ENCODE results near the gene ZSWIM4. TPM values are rescaled to one million over a fixed set of nuclear protein-coding genes. Genes with fewer than 3 reads are reported as not detected.

The ZSWIM4 gene
- total and polyA plus RNA-seq, 2 of the 13 experiments (the other 11 are each of a cell fraction or from before 2014, with no cell fraction given) = 0.33 to 0.86 TPM

DNA sequence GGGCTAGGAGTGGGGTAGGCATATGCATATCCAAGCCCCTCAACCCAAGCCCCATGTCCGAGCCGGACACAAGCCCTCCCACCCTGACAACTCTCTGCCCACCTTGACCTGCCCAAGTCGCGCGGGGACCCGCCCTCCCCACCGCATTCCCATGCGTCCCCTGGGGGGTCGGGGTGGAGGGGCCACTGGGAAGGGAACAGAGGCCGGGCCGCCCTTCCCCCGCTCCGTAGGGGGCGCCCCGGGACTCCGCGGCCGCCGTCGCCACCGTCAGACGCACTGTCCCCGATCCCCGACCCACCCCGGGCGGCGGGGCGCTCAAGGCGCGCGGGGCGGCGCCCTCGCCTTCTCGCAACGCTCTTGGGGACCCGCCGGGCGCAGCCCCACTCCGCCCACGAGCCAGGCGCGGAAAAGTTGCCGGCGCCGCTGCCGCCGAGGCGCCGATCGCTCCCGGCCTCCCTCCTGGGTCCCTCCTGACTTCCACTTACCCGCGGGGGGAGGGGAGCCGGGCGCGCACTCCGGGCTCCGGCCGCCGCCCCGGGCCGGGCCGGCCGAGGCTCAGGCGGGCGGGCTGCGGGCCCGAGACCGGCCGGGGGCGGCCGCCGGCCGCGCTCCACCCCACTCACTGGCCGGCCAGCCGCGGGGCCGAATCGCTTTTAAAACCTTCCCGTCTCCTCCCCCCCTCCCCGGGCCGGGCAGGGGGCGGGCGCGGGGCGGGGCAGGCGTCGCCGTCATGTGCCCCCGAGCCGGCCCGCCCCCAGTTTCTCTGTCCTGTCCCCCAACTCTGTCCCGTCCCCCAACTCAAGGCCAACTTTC lies 47.3 kb downstream of the ZSWIM4 start (continued):
- TF ChIP-seq, protein P1, sequence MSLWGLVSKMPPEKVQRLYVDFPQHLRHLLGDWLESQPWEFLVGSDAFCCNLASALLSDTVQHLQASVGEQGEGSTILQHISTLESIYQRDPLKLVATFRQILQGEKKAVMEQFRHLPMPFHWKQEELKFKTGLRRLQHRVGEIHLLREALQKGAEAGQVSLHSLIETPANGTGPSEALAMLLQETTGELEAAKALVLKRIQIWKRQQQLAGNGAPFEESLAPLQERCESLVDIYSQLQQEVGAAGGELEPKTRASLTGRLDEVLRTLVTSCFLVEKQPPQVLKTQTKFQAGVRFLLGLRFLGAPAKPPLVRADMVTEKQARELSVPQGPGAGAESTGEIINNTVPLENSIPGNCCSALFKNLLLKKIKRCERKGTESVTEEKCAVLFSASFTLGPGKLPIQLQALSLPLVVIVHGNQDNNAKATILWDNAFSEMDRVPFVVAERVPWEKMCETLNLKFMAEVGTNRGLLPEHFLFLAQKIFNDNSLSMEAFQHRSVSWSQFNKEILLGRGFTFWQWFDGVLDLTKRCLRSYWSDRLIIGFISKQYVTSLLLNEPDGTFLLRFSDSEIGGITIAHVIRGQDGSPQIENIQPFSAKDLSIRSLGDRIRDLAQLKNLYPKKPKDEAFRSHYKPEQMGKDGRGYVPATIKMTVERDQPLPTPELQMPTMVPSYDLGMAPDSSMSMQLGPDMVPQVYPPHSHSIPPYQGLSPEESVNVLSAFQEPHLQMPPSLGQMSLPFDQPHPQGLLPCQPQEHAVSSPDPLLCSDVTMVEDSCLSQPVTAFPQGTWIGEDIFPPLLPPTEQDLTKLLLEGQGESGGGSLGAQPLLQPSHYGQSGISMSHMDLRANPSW (CRISPR knock-in tag; IDR thresholded peaks at IDR 0.05; ENCODE audit: borderline replicate concordance) = no peak
- TF ChIP-seq ZNF670 (CRISPR knock-in tag; IDR thresholded peaks at IDR 0.05; ENCODE audit: borderline replicate concordance) = no peak
- TF ChIP-seq ZMYM2 (CRISPR knock-in tag; IDR thresholded peaks at IDR 0.05) = no peak
- peak; percentile 52; the same call in 1 of the 2 replicates for TF ChIP-seq SAP130 (CRISPR knock-in tag; IDR thresholded peaks at IDR 0.05; ENCODE audit: low read depth)
- no peak for TF ChIP-seq ZNF18 (CRISPR knock-in tag; IDR thresholded peaks at IDR 0.05; ENCODE audit: insufficient replicate concordance)
- no peak for TF ChIP-seq NFYC (CRISPR knock-in tag; IDR thresholded peaks at IDR 0.05)
- TF ChIP-seq TFDP2 (CRISPR knock-in tag; IDR thresholded peaks at IDR 0.05) = no peak
- TF ChIP-seq ARNTL (CRISPR knock-in tag; IDR thresholded peaks at IDR 0.05) = no peak
- no peak for TF ChIP-seq FOSL2 (CRISPR knock-in tag; IDR thresholded peaks at IDR 0.05)
- TF ChIP-seq ZNF619 (CRISPR knock-in tag; IDR thresholded peaks at IDR 0.05) = no peak
- no peak for TF ChIP-seq ZNF326 (CRISPR knock-in tag; IDR thresholded peaks at IDR 0.05; ENCODE audit: borderline replicate concordance)
- TF ChIP-seq RFXAP (CRISPR knock-in tag; IDR thresholded peaks at IDR 0.05; ENCODE audit: borderline replicate concordance) = no peak
- peak; percentile 32; the same call in 1 of the 2 replicates for TF ChIP-seq ERF (CRISPR knock-in tag; IDR thresholded peaks at IDR 0.05)
- TF ChIP-seq, protein P2, sequence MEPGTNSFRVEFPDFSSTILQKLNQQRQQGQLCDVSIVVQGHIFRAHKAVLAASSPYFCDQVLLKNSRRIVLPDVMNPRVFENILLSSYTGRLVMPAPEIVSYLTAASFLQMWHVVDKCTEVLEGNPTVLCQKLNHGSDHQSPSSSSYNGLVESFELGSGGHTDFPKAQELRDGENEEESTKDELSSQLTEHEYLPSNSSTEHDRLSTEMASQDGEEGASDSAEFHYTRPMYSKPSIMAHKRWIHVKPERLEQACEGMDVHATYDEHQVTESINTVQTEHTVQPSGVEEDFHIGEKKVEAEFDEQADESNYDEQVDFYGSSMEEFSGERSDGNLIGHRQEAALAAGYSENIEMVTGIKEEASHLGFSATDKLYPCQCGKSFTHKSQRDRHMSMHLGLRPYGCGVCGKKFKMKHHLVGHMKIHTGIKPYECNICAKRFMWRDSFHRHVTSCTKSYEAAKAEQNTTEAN (CRISPR knock-in tag; conservative IDR thresholded peaks at IDR 0.05) = 0 out of 2 replicates have a peak, but pooled peaks have one; percentile 21
- TF ChIP-seq NFKB2 (CRISPR knock-in tag; IDR thresholded peaks at IDR 0.05; ENCODE audit: borderline replicate concordance) = no peak; the same call in 1 of the 2 replicates
- TF ChIP-seq YY1 (IDR thresholded peaks at IDR 0.05; ENCODE audit: insufficient read depth, insufficient replicate concordance, low read depth, low read length) = peak; percentile 51
- TF ChIP-seq SP4 (CRISPR knock-in tag; IDR thresholded peaks at IDR 0.05) = peak; percentile 46
- TF ChIP-seq, protein P3, sequence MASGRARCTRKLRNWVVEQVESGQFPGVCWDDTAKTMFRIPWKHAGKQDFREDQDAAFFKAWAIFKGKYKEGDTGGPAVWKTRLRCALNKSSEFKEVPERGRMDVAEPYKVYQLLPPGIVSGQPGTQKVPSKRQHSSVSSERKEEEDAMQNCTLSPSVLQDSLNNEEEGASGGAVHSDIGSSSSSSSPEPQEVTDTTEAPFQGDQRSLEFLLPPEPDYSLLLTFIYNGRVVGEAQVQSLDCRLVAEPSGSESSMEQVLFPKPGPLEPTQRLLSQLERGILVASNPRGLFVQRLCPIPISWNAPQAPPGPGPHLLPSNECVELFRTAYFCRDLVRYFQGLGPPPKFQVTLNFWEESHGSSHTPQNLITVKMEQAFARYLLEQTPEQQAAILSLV (CRISPR knock-in tag; IDR thresholded peaks at IDR 0.05; ENCODE audit: borderline replicate concordance) = no peak
- no peak for TF ChIP-seq MYC (CRISPR knock-in tag; IDR thresholded peaks at IDR 0.05; ENCODE audit: borderline replicate concordance)
- no peak for TF ChIP-seq ZNF850 (CRISPR knock-in tag; conservative IDR thresholded peaks at IDR 0.05)
- TF ChIP-seq PCBP1 (IDR thresholded peaks at IDR 0.05; ENCODE audit: borderline replicate concordance, low read depth, low read length) = no peak
- TF ChIP-seq ZC3H4 (CRISPR knock-in tag; IDR thresholded peaks at IDR 0.05; ENCODE audit: borderline replicate concordance) = no peak
